ENCODE measurements around the gene ENOX1.

Gene ENOX1

GRCh38 chr13:43661161-43661830, 125.5 kb downstream of the ENOX1 start:
- Histone ChIP-seq H3K27me3 (ENCODE audit: low read depth, low read length) (no peaks in the 10 kb centered on the region), H3K27ac (ENCODE audit: low read length) (no peak overlapping the region), H3K4me3 (ENCODE audit: low read length) (no peak overlapping the region), H3K4me1 (ENCODE audit: low read length) (peaks cover 7% of the 10 kb centered on the region), H3K9me3 (ENCODE audit: insufficient read depth, low read length) (no peaks in the 10 kb centered on the region), H3K79me2 (ENCODE audit: low read length) (no peaks in the 10 kb centered on the region), H3K4me2 (ENCODE audit: low read length) (no peak overlapping the region), H3K36me3 (replicated peaks; ENCODE audit: low read depth, low read length) (no peaks in the 10 kb centered on the region), H3K9ac (ENCODE audit: low read length) (no peak overlapping the region), H4K20me1 (ENCODE audit: insufficient read depth, low read length) (no peaks in the 10 kb centered on the region), H2AFZ (ENCODE audit: low read depth, low read length) (no peak overlapping the region)
- TF ChIP-seq EZH2phosphoT487 (IDR thresholded peaks at IDR 0.05; ENCODE audit: low read depth): no peak
- TF ChIP-seq, protein P1, sequence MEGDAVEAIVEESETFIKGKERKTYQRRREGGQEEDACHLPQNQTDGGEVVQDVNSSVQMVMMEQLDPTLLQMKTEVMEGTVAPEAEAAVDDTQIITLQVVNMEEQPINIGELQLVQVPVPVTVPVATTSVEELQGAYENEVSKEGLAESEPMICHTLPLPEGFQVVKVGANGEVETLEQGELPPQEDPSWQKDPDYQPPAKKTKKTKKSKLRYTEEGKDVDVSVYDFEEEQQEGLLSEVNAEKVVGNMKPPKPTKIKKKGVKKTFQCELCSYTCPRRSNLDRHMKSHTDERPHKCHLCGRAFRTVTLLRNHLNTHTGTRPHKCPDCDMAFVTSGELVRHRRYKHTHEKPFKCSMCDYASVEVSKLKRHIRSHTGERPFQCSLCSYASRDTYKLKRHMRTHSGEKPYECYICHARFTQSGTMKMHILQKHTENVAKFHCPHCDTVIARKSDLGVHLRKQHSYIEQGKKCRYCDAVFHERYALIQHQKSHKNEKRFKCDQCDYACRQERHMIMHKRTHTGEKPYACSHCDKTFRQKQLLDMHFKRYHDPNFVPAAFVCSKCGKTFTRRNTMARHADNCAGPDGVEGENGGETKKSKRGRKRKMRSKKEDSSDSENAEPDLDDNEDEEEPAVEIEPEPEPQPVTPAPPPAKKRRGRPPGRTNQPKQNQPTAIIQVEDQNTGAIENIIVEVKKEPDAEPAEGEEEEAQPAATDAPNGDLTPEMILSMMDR (IDR thresholded peaks at IDR 0.05; ENCODE audit: low read depth, low read length): no peak

DNA sequence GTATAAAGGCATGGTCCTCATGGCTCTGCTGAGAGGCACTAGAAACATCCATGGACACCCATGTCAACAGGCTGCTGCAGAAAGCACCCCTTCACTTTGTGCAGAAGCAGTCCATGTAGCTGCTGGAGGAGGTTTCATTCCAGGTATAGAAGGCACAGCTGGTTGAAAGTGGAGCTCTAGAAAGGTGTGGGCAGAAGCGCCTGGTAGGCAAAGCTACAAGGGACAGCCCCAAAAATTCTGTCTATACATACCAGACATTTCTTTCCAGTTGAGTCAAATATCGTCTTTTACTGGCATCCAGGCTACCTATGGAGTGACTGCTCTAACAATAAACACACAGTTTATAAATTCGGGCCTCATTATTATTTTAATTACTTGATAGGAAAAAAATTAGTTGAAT, 129.3 kb downstream of the ENOX1 start:
- no peaks in the 10 kb centered on the region for H3K36me3 ChIP-seq (replicated peaks; ENCODE audit: low read depth, low read length)
- no peak overlapping the region for H3K4me2 ChIP-seq (ENCODE audit: low read length)
- no peak overlapping the region for H3K9ac ChIP-seq (ENCODE audit: low read length)
- H2AFZ ChIP-seq (ENCODE audit: low read depth, low read length): no peak overlapping the region
- no peaks in the 10 kb centered on the region for H3K79me2 ChIP-seq (ENCODE audit: low read length)
- no peak overlapping the region for H3K4me3 ChIP-seq (ENCODE audit: low read length)
- no peaks in the 10 kb centered on the region for H4K20me1 ChIP-seq (ENCODE audit: insufficient read depth, low read length)
- H3K27me3 ChIP-seq (ENCODE audit: low read depth, low read length): peaks cover 8% of the 10 kb centered on the region
- no peaks in the 10 kb centered on the region for H3K9me3 ChIP-seq (ENCODE audit: insufficient read depth, low read length)
- TF ChIP-seq, protein P1 (IDR thresholded peaks at IDR 0.05; ENCODE audit: low read depth, low read length): no peak
- no peak for TF ChIP-seq EZH2phosphoT487 (IDR thresholded peaks at IDR 0.05; ENCODE audit: low read depth)
- H3K4me1 ChIP-seq (ENCODE audit: low read length): no peaks in the 10 kb centered on the region
- no peak overlapping the region for H3K27ac ChIP-seq (ENCODE audit: low read length)

DNA sequence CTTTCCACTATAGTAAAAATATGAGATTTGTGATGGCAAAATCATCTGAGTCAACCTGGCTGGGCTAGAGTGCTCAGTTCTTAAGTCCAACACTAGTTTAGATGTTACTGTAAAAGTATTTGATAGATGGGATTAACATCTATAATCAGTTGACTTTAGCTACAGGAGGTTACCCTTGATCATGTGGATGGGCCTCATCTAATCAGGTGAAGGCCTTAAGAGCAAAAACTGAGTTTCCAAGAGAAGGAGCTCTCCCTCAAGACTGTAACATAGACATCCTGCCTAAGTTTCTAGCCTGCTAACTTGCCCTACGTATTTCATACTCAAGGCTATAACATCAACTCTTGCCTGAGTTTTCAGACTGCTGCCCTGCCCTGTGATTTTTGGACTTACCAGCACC, 132.8 kb downstream of the ENOX1 start:
- H3K9me3 ChIP-seq (ENCODE audit: insufficient read depth, low read length): no peaks in the 10 kb centered on the region
- peaks cover 8% of the 10 kb centered on the region for H3K27me3 ChIP-seq (ENCODE audit: low read depth, low read length)
- H3K27ac ChIP-seq (ENCODE audit: low read length): no peak overlapping the region
- H3K9ac ChIP-seq (ENCODE audit: low read length): no peak overlapping the region
- no peaks in the 10 kb centered on the region for H3K36me3 ChIP-seq (replicated peaks; ENCODE audit: low read depth, low read length)
- no peak overlapping the region for H3K4me2 ChIP-seq (ENCODE audit: low read length)
- H2AFZ ChIP-seq (ENCODE audit: low read depth, low read length): no peak overlapping the region
- no peak overlapping the region for H3K4me3 ChIP-seq (ENCODE audit: low read length)
- H4K20me1 ChIP-seq (ENCODE audit: insufficient read depth, low read length): no peaks in the 10 kb centered on the region
- H3K4me1 ChIP-seq (ENCODE audit: low read length): no peaks in the 10 kb centered on the region
- H3K79me2 ChIP-seq (ENCODE audit: low read length): no peaks in the 10 kb centered on the region
- TF ChIP-seq, protein P1 (IDR thresholded peaks at IDR 0.05; ENCODE audit: low read depth, low read length): no peak
- no peak for TF ChIP-seq EZH2phosphoT487 (IDR thresholded peaks at IDR 0.05; ENCODE audit: low read depth)

- Histone ChIP-seq H3K79me2 (ENCODE audit: low read length) (no peaks in the 10 kb centered on the region), H3K9me3 (ENCODE audit: insufficient read depth, low read length) (no peaks in the 10 kb centered on the region), H3K36me3 (replicated peaks; ENCODE audit: low read depth, low read length) (no peaks in the 10 kb centered on the region), H3K4me3 (ENCODE audit: low read length) (no peak overlapping the region), H3K9ac (ENCODE audit: low read length) (no peak overlapping the region), H2AFZ (ENCODE audit: low read depth, low read length) (no peak overlapping the region), H3K27ac (ENCODE audit: low read length) (no peak overlapping the region), H3K27me3 (ENCODE audit: low read depth, low read length) (peaks cover 8% of the 10 kb centered on the region), H3K4me2 (ENCODE audit: low read length) (no peak overlapping the region), H3K4me1 (ENCODE audit: low read length) (no peaks in the 10 kb centered on the region), H4K20me1 (ENCODE audit: insufficient read depth, low read length) (no peaks in the 10 kb centered on the region)
- TF ChIP-seq, protein P1 (IDR thresholded peaks at IDR 0.05; ENCODE audit: low read depth, low read length): no peak
- TF ChIP-seq EZH2phosphoT487 (IDR thresholded peaks at IDR 0.05; ENCODE audit: low read depth): no peak
These were observed 133.4 kb downstream of the ENOX1 start for GRCh38 chr13:43653395-43653794.
